Measurements from ENCODE around the gene GJC2. TPM values are rescaled to one million over a fixed set of nuclear protein-coding genes. Genes with fewer than 3 reads are reported as not detected.
A peak's percentile ranks its signal among the peaks of the same experiment; 100 is the strongest.

Gene GJC2
- total RNA-seq, 3 donors from 2014 or later: 0.55 to 8.9 (median 1.5) TPM

- Histone ChIP-seq H3K4me3 (no peak overlapping the region), H3K4me1 (ENCODE audit: low read depth) (no peaks in the 10 kb centered on the region), H3K36me3 (ENCODE audit: low read depth) (no peaks in the 10 kb centered on the region), H3K9me3 (no peaks in the 10 kb centered on the region)
- intact Hi-C loops (cut with DNase I, micrococcal nuclease): no loop called here
- TF ChIP-seq CTCF (IDR thresholded peaks at IDR 0.05): no peak
- DNase-seq (no peak), ATAC-seq (no peak)
Measured at GRCh38 chr1:228125185-228125584, 24.5 kb upstream of the GJC2 start.

- H3K9me3 ChIP-seq: no peaks in the 10 kb centered on the region
- TF ChIP-seq CTCF (IDR thresholded peaks at IDR 0.05): no peak
- no peaks in the 10 kb centered on the region for H3K36me3 ChIP-seq (ENCODE audit: low read depth)
- intact Hi-C loops (cut with DNase I, micrococcal nuclease): no loop called here
- H3K4me3 ChIP-seq: no peak overlapping the region
- peaks cover 2% of the 10 kb centered on the region for H3K4me1 ChIP-seq (ENCODE audit: low read depth)
- ATAC-seq (no peak), DNase-seq (no peak)
Measured at GRCh38 chr1:228131766-228132165, 18.0 kb upstream of the GJC2 start.

- intact Hi-C loops (cut with DNase I, micrococcal nuclease): no loop called here
- H3K4me3 ChIP-seq: no peak overlapping the region
- H3K4me1 ChIP-seq (ENCODE audit: low read depth): peaks cover 2% of the 10 kb centered on the region
- no peaks in the 10 kb centered on the region for H3K36me3 ChIP-seq (ENCODE audit: low read depth)
- H3K9me3 ChIP-seq: no peaks in the 10 kb centered on the region
- ATAC-seq: no peak
- DNase-seq: no peak
- no peak for TF ChIP-seq CTCF (IDR thresholded peaks at IDR 0.05)
Measured at GRCh38 chr1:228134591-228134990, 15.1 kb upstream of the GJC2 start.

- peaks cover 13% of the 10 kb centered on the region for H3K4me1 ChIP-seq (ENCODE audit: low read depth)
- intact Hi-C loops (cut with DNase I, micrococcal nuclease): no loop called here
- ATAC-seq: no peak
- no peak for DNase-seq
- H3K4me3 ChIP-seq: no peak overlapping the region
- no peak for TF ChIP-seq CTCF (IDR thresholded peaks at IDR 0.05)
- H3K9me3 ChIP-seq: no peaks in the 10 kb centered on the region
- peaks cover 5% of the 10 kb centered on the region for H3K36me3 ChIP-seq (ENCODE audit: low read depth)
Measured at GRCh38 chr1:228136901-228137300, 12.8 kb upstream of the GJC2 start.

GRCh38 chr1:228139406-228139930 lies 10.3 kb upstream of the GJC2 start:
- Histone ChIP-seq H3K36me3 (ENCODE audit: low read depth) (peaks cover 5% of the 10 kb centered on the region), H3K4me3 (peak overlapping the region; percentile 12), H3K9me3 (no peaks in the 10 kb centered on the region), H3K4me1 (ENCODE audit: low read depth) (peaks cover 28% of the 10 kb centered on the region)
- ATAC-seq: no peak
- intact Hi-C loops (cut with DNase I, micrococcal nuclease): no loop called here
- TF ChIP-seq CTCF (IDR thresholded peaks at IDR 0.05): no peak
- no peak for DNase-seq
